Measurements from ENCODE around the gene IQSEC1. TPM values are rescaled to one million over a fixed set of nuclear protein-coding genes. Genes with fewer than 3 reads are reported as not detected.

The IQSEC1 gene
- total and polyA plus RNA-seq, 10 of the 15 experiments (the other 5 are each of a cell fraction or from before 2014, with no cell fraction given): 0.92 to 55.2 (median 8.5) TPM

- TF ChIP-seq ZBTB40 (IDR thresholded peaks at IDR 0.05; ENCODE audit: borderline replicate concordance): peak; percentile 24; the same call in 1 of the 2 replicates
- no peak for TF ChIP-seq BCL3 (IDR thresholded peaks at IDR 0.05; ENCODE audit: borderline replicate concordance, insufficient read depth, low read depth, low read length, poor library complexity, severe bottlenecking)
- TF ChIP-seq EED (IDR thresholded peaks at IDR 0.05; ENCODE audit: low read depth): peak; percentile 73
- TF ChIP-seq GATAD2B (conservative IDR thresholded peaks at IDR 0.05; ENCODE audit: low read depth): peak; percentile 78
- no peak for TF ChIP-seq ETV6 (conservative IDR thresholded peaks at IDR 0.05 in 1 of 2, IDR thresholded peaks at IDR 0.05 in 1 of 2; ENCODE audit: borderline replicate concordance in 1 of 2, low read depth in 1 of 2)
- TF ChIP-seq HDAC6 (IDR thresholded peaks at IDR 0.05; ENCODE audit: unreplicated experiment): no peak
- peak in 1 of 2 experiments; percentile 53; a peak in 1 of 3 replicates for TF ChIP-seq EGR1 (IDR thresholded peaks at IDR 0.05; ENCODE audit: borderline replicate concordance in 1 of 2, low read depth in 2 of 2, low read length in 2 of 2)
- TF ChIP-seq YY1 (IDR thresholded peaks at IDR 0.05; ENCODE audit: low read depth, low read length): peak; percentile 80
- TF ChIP-seq KDM1A (IDR thresholded peaks at IDR 0.05; ENCODE audit: borderline replicate concordance): no peak
- TF ChIP-seq TARDBP (IDR thresholded peaks at IDR 0.05; ENCODE audit: borderline replicate concordance): 0 out of 2 replicates have a peak, but pooled peaks have one; percentile 34
- TF ChIP-seq HDGF (IDR thresholded peaks at IDR 0.05): peak; percentile 60; the same call in 1 of the 2 replicates
Measured at GRCh38 chr3:12994607-12995388, 78.4 kb downstream of the IQSEC1 start (continued).

Data from GM12878 (cell line).